ENCODE measurements around the gene ORC6.

ORC6 gene

GRCh38 chr16:46729326-46729995 lies 40.0 kb downstream of the ORC6 start:
- H3K36me3 Mint-ChIP-seq (ENCODE audit: insufficient read depth), result peaks cover 4% of the 10 kb centered on the region
- H3K4me1 Mint-ChIP-seq, result no peaks in the 10 kb centered on the region
- no peaks in the 10 kb centered on the region for H3K9me3 Mint-ChIP-seq
- H3K27ac Mint-ChIP-seq (ENCODE audit: low read depth), result no peak overlapping the region
- ATAC-seq (replicated peaks; ENCODE audit: extremely low read depth, poor library complexity, severe bottlenecking) (no peak), DNase-seq (ENCODE audit: low spot score in 2 of 2) (no peak)
- no peak overlapping the region for H3K4me3 Mint-ChIP-seq
- H3K27me3 Mint-ChIP-seq, result no peaks in the 10 kb centered on the region

- Mint-ChIP-seq H3K36me3 (ENCODE audit: insufficient read depth) (peaks cover 4% of the 10 kb centered on the region), H3K4me3 (no peak overlapping the region)
- ATAC-seq (replicated peaks; ENCODE audit: extremely low read depth, poor library complexity, severe bottlenecking), result no peak
Observed at GRCh38 chr16:46730126-46730525, 40.7 kb downstream of the ORC6 start.

GRCh38 chr16:46730801-46731690 lies 41.6 kb downstream of the ORC6 start:
- no peaks in the 10 kb centered on the region for H3K9me3 Mint-ChIP-seq
- no peak for ATAC-seq (replicated peaks; ENCODE audit: extremely low read depth, poor library complexity, severe bottlenecking)
- DNase-seq (ENCODE audit: low spot score in 2 of 2), result no peak
- H3K4me3 Mint-ChIP-seq, result no peak overlapping the region
- H3K27me3 Mint-ChIP-seq, result no peaks in the 10 kb centered on the region
- H3K27ac Mint-ChIP-seq (ENCODE audit: low read depth), result no peak overlapping the region
- H3K36me3 Mint-ChIP-seq (ENCODE audit: insufficient read depth), result peaks cover 2% of the 10 kb centered on the region
- H3K4me1 Mint-ChIP-seq, result no peaks in the 10 kb centered on the region

More at GRCh38 chr16:46730126-46730525, 40.7 kb downstream of the ORC6 start:
- DNase-seq (ENCODE audit: low spot score in 2 of 2), result no peak
- Mint-ChIP-seq H3K27ac (ENCODE audit: low read depth) (no peak overlapping the region), H3K4me1 (no peaks in the 10 kb centered on the region), H3K27me3 (no peaks in the 10 kb centered on the region), H3K9me3 (no peaks in the 10 kb centered on the region)

- Mint-ChIP-seq H3K27me3 (no peaks in the 10 kb centered on the region), H3K4me1 (no peaks in the 10 kb centered on the region), H3K4me3 (no peak overlapping the region), H3K36me3 (ENCODE audit: insufficient read depth) (peaks cover 2% of the 10 kb centered on the region), H3K9me3 (no peaks in the 10 kb centered on the region), H3K27ac (ENCODE audit: low read depth) (no peak overlapping the region)
- no peak for ATAC-seq (replicated peaks; ENCODE audit: extremely low read depth, poor library complexity, severe bottlenecking)
- DNase-seq (ENCODE audit: low spot score in 2 of 2), result no peak
Observed at GRCh38 chr16:46731691-46732555, 42.5 kb downstream of the ORC6 start.

GRCh38 chr16:46732561-46732960 lies 43.1 kb downstream of the ORC6 start:
- Mint-ChIP-seq H3K4me1 (no peaks in the 10 kb centered on the region), H3K9me3 (no peaks in the 10 kb centered on the region), H3K4me3 (no peak overlapping the region), H3K27me3 (no peaks in the 10 kb centered on the region), H3K36me3 (ENCODE audit: insufficient read depth) (peaks cover 2% of the 10 kb centered on the region), H3K27ac (ENCODE audit: low read depth) (no peak overlapping the region)
- ATAC-seq (replicated peaks; ENCODE audit: extremely low read depth, poor library complexity, severe bottlenecking) (no peak), DNase-seq (ENCODE audit: low spot score in 2 of 2) (no peak)

GRCh38 chr16:46733319-46733830 lies 43.9 kb downstream of the ORC6 start:
- no peak overlapping the region for H3K4me3 Mint-ChIP-seq
- no peak for ATAC-seq (replicated peaks; ENCODE audit: extremely low read depth, poor library complexity, severe bottlenecking)
- peaks cover 2% of the 10 kb centered on the region for H3K36me3 Mint-ChIP-seq (ENCODE audit: insufficient read depth)
- no peak overlapping the region for H3K27ac Mint-ChIP-seq (ENCODE audit: low read depth)
- H3K9me3 Mint-ChIP-seq, result no peaks in the 10 kb centered on the region
- no peak for DNase-seq (ENCODE audit: low spot score in 2 of 2)
- H3K27me3 Mint-ChIP-seq, result no peaks in the 10 kb centered on the region
- no peaks in the 10 kb centered on the region for H3K4me1 Mint-ChIP-seq

- no peaks in the 10 kb centered on the region for H3K9me3 Mint-ChIP-seq
- no peak overlapping the region for H3K4me3 Mint-ChIP-seq
- H3K27me3 Mint-ChIP-seq, result no peaks in the 10 kb centered on the region
- ATAC-seq (replicated peaks; ENCODE audit: extremely low read depth, poor library complexity, severe bottlenecking) (no peak), DNase-seq (ENCODE audit: low spot score in 2 of 2) (no peak)
- H3K4me1 Mint-ChIP-seq, result no peaks in the 10 kb centered on the region
- H3K36me3 Mint-ChIP-seq (ENCODE audit: insufficient read depth), result peaks cover 2% of the 10 kb centered on the region
- H3K27ac Mint-ChIP-seq (ENCODE audit: low read depth), result no peak overlapping the region
Observed at GRCh38 chr16:46736695-46737094, 47.2 kb downstream of the ORC6 start.

GRCh38 chr16:46737621-46738214 lies 48.3 kb downstream of the ORC6 start:
- ATAC-seq (replicated peaks; ENCODE audit: extremely low read depth, poor library complexity, severe bottlenecking), result no peak
- Mint-ChIP-seq H3K36me3 (ENCODE audit: insufficient read depth) (peaks cover 2% of the 10 kb centered on the region), H3K27me3 (no peaks in the 10 kb centered on the region), H3K4me3 (no peak overlapping the region), H3K27ac (ENCODE audit: low read depth) (no peak overlapping the region), H3K4me1 (no peaks in the 10 kb centered on the region), H3K9me3 (no peaks in the 10 kb centered on the region)
- no peak for DNase-seq (ENCODE audit: low spot score in 2 of 2)

GRCh38 chr16:46739934-46740333 lies 50.5 kb downstream of the ORC6 start:
- no peaks in the 10 kb centered on the region for H3K27me3 Mint-ChIP-seq
- no peaks in the 10 kb centered on the region for H3K36me3 Mint-ChIP-seq (ENCODE audit: insufficient read depth)
- no peak overlapping the region for H3K4me3 Mint-ChIP-seq
- DNase-seq (ENCODE audit: low spot score in 2 of 2) (no peak), ATAC-seq (replicated peaks; ENCODE audit: extremely low read depth, poor library complexity, severe bottlenecking) (no peak)
- H3K27ac Mint-ChIP-seq (ENCODE audit: low read depth), result no peak overlapping the region
- no peaks in the 10 kb centered on the region for H3K9me3 Mint-ChIP-seq
- H3K4me1 Mint-ChIP-seq, result no peaks in the 10 kb centered on the region

- Mint-ChIP-seq H3K9me3 (no peaks in the 10 kb centered on the region), H3K27ac (ENCODE audit: low read depth) (no peak overlapping the region), H3K27me3 (no peaks in the 10 kb centered on the region), H3K36me3 (ENCODE audit: insufficient read depth) (no peaks in the 10 kb centered on the region), H3K4me1 (no peaks in the 10 kb centered on the region), H3K4me3 (no peak overlapping the region)
- DNase-seq (ENCODE audit: low spot score in 2 of 2) (no peak), ATAC-seq (replicated peaks; ENCODE audit: extremely low read depth, poor library complexity, severe bottlenecking) (no peak)
Observed at GRCh38 chr16:46743232-46743719, 53.8 kb downstream of the ORC6 start.

- no peaks in the 10 kb centered on the region for H3K4me1 Mint-ChIP-seq
- no peaks in the 10 kb centered on the region for H3K9me3 Mint-ChIP-seq
- no peaks in the 10 kb centered on the region for H3K27me3 Mint-ChIP-seq
- H3K36me3 Mint-ChIP-seq (ENCODE audit: insufficient read depth), result peaks cover 2% of the 10 kb centered on the region
- DNase-seq (ENCODE audit: low spot score in 2 of 2) (no peak), ATAC-seq (replicated peaks; ENCODE audit: extremely low read depth, poor library complexity, severe bottlenecking) (no peak)
- no peak overlapping the region for H3K27ac Mint-ChIP-seq (ENCODE audit: low read depth)
- H3K4me3 Mint-ChIP-seq, result no peak overlapping the region
Observed at GRCh38 chr16:46745617-46746016, 56.2 kb downstream of the ORC6 start.
